HG02678 (cell line): ENCODE measurements around the gene SPACA6.
A peak's percentile ranks its signal among the peaks of the same experiment; 100 is the strongest.
"Not testable (repeated sequence)": the region's sequence is repeated elsewhere in the genome, so short reads cannot be mapped to it uniquely, and the experiment has no call there.

Experiments
- ATAC-seq: cut with Tn5 transposase; IDR thresholded peaks from one replicate; pipeline ENCODE4 v1.9.1; 2021; ENCODE audit warnings: mild to moderate bottlenecking, moderate library complexity; ENCODE audit not compliant: unreplicated experiment

SPACA6 gene

GRCh38 chr19:51693260-51693659 lies at the start of gene SPACA6:
Gene SPACA6 (plus strand): TSS chr19:51693330. CDS start chr19:51693527, 197 bp downstream.
- no peak for ATAC-seq

- no peak for ATAC-seq
These were observed 48.4 kb upstream of the SPACA6 start for GRCh38 chr19:51644636-51645271.

- ATAC-seq, result not testable (repeated sequence)
These were observed 46.4 kb upstream of the SPACA6 start, which contains the start of gene SIGLEC14 for GRCh38 chr19:51646730-51647129. Gene SIGLEC14 (minus strand): TSS chr19:51646825. CDS start chr19:51646759, 66 bp downstream.

GRCh38 chr19:51647318-51647717 lies 45.8 kb upstream of the SPACA6 start:
- no peak for ATAC-seq

GRCh38 chr19:51651216-51651846 lies 41.8 kb upstream of the SPACA6 start:
- peak; percentile 43 for ATAC-seq

GRCh38 chr19:51652266-51652665 lies 40.9 kb upstream of the SPACA6 start:
- no peak for ATAC-seq

- no peak for ATAC-seq
These were observed 40.0 kb upstream of the SPACA6 start for GRCh38 chr19:51653162-51653561.

GRCh38 chr19:51654783-51655182 lies 38.3 kb upstream of the SPACA6 start:
- ATAC-seq, result no peak

GRCh38 chr19:51660975-51661600 lies 32.0 kb upstream of the SPACA6 start:
- no peak for ATAC-seq

GRCh38 chr19:51663650-51664049 lies 29.5 kb upstream of the SPACA6 start:
- no peak for ATAC-seq

- no peak for ATAC-seq
These were observed 29.0 kb upstream of the SPACA6 start for GRCh38 chr19:51664131-51664530.

- no peak for ATAC-seq
These were observed 28.1 kb upstream of the SPACA6 start for GRCh38 chr19:51664997-51665396.

- no peak for ATAC-seq
These were observed 24.9 kb upstream of the SPACA6 start for GRCh38 chr19:51668216-51668615.

- not testable (repeated sequence) for ATAC-seq
These were observed 17.1 kb upstream of the SPACA6 start for GRCh38 chr19:51675911-51676565.

GRCh38 chr19:51676566-51677083 lies 16.5 kb upstream of the SPACA6 start:
- ATAC-seq, result no peak

- no peak for ATAC-seq
These were observed 12.7 kb upstream of the SPACA6 start for GRCh38 chr19:51680474-51680873.

- no peak for ATAC-seq
These were observed 11.7 kb upstream of the SPACA6 start for GRCh38 chr19:51681286-51681941.

GRCh38 chr19:51686171-51686570 lies 7.0 kb upstream of the SPACA6 start:
- ATAC-seq, result no peak

- no peak for ATAC-seq
These were observed 5.1 kb upstream of the SPACA6 start for GRCh38 chr19:51687791-51688670.
